HepG2 (cell line): ENCODE measurements around the gene MS4A18. TPM values are rescaled to one million over a fixed set of nuclear protein-coding genes. Genes with fewer than 3 reads are reported as not detected.

Experiments
- ATAC-seq: fragments of 200-7000 bp; cut with Tn5 transposase; 3 replicates; pipeline ENCODE4 v1.9.1; 2020; ENCODE audit warnings: mild to moderate bottlenecking, moderate library complexity
- BruUV-seq: library from RNA; stranded (reverse); fragments of 400-500 nt; replicated peaks from 2 replicates; lab custom pipeline; 2021; lab: Mats Ljungman, UMichigan
- CTCF ChIA-PET: fragments of 300-600 bp; formaldehyde crosslinking; extraction: SDS; loops from one replicate; lab custom pipeline; 2021; ENCODE audit warnings: low total read pairs, inconsistent platforms, low intra/inter-chr PET ratio; lab: Yijun Ruan, JAX
- POLR2A ChIA-PET: fragments of 350-600 bp; sonication (Branson Sonifier 250); formaldehyde crosslinking; loops from one replicate; lab custom pipeline; 2020; ENCODE audit warnings: antibody characterized with exemption, inconsistent platforms; lab: Yijun Ruan, JAX
- DNase-seq: peaks from one replicate; pipeline ENCODE4 v3.0.0-alpha.2; 2015; ENCODE audit warnings: low spot score
- FAIRE-seq: peaks from 3 replicates; lab custom pipeline; 2011; peaks lifted over from hg19 to GRCh38; lab: Jason Lieb, UNC
- H2AFZ ChIP-seq: one replicate; pipeline ENCODE4 v1.6.1; 2011; ENCODE audit warnings: low read length, inconsistent platforms
- H3K27ac ChIP-seq: fragments of 300-600 bp; 3 replicates; pipeline ENCODE4 v1.8.0; 2011; ENCODE audit warnings: mixed run types, mild to moderate bottlenecking, mixed read lengths, low read length, inconsistent platforms; ENCODE audit not compliant: insufficient read depth; ENCODE audit errors: extremely low read length
- H3K27me3 ChIP-seq, 2 experiments: fragments of 200-600 bp in 1 of 2; 2 replicates in 1 of 2; 3 replicates in 1 of 2; pipeline versions ENCODE4 v1.6.0 to v1.8.0; 2011; ENCODE audit warnings: low read length in 2 of 2, mild to moderate bottlenecking in 2 of 2, moderate library complexity in 2 of 2, inconsistent platforms in 1 of 2; ENCODE audit not compliant: insufficient read depth in 2 of 2, control insufficient read depth in 1 of 2
- H3K36me3 ChIP-seq, 2 experiments: fragments of 200-600 bp in 1 of 2; replicated peaks in 1 of 2; 2 replicates in 1 of 2; 3 replicates in 1 of 2; pipeline versions ENCODE4 v1.5.1 to v1.8.0; 2011; ENCODE audit warnings: low read length in 2 of 2, inconsistent platforms in 1 of 2; ENCODE audit not compliant: insufficient read depth in 2 of 2, control insufficient read depth in 1 of 2
- H3K4me1 ChIP-seq: 2 replicates; pipeline ENCODE4 v1.5.1; 2012; ENCODE audit warnings: low read length, inconsistent platforms; ENCODE audit not compliant: insufficient read depth
- H3K4me2 ChIP-seq: 2 replicates; pipeline ENCODE4 v1.6.0; 2011; ENCODE audit warnings: low read depth, low read length, inconsistent platforms
- H3K4me3 ChIP-seq, 3 experiments: fragments of 200-600 bp in 1 of 3; sonication (generic), shearing (Covaris generic) in 1 of 3; replicated peaks in 1 of 3; 2 replicates each; pipeline ENCODE4 v1.5.1; 2011 to 2016; ENCODE audit warnings: low read length in 3 of 3, inconsistent platforms in 2 of 3, low read depth in 2 of 3, mild to moderate bottlenecking in 2 of 3, control low read depth in 1 of 3, mixed read lengths in 1 of 3; ENCODE audit not compliant: insufficient read depth in 1 of 3
- H3K79me2 ChIP-seq: one replicate; pipeline ENCODE4 v1.6.1; 2011; ENCODE audit warnings: low read length, inconsistent platforms; ENCODE audit not compliant: insufficient read depth
- H3K9ac ChIP-seq: 2 replicates; pipeline ENCODE4 v1.6.0; 2011; ENCODE audit warnings: mild to moderate bottlenecking, low read depth, low read length, inconsistent platforms; ENCODE audit not compliant: insufficient read depth
- H3K9me3 ChIP-seq: 2 replicates; pipeline ENCODE4 v1.5.1; 2012; ENCODE audit warnings: mild to moderate bottlenecking, low read length
- H4K20me1 ChIP-seq: 2 replicates; pipeline ENCODE4 v1.6.0; 2011; ENCODE audit warnings: inconsistent platforms, mild to moderate bottlenecking, low read length, moderate library complexity; ENCODE audit not compliant: insufficient read depth
- FOSL2 ChIP-seq: sonication (generic); formaldehyde crosslinking; IDR thresholded peaks from 2 replicates; pipeline ENCODE4 v1.4.0; 2020; ENCODE audit warnings: missing genetic modification reagents
- KLF16 ChIP-seq, 2 experiments: sonication (generic) in 1 of 2; formaldehyde crosslinking in 1 of 2; IDR thresholded peaks; 2 replicates each; pipeline versions ENCODE4 v1.6.1 to v1.8.0; 2016 to 2023; ENCODE audit warnings: missing genetic modification reagents in 2 of 2, missing compliant biosample characterization in 1 of 2
- MED8 ChIP-seq: sonication (generic); formaldehyde crosslinking; IDR thresholded peaks from 2 replicates; pipeline ENCODE4 v1.8.1; 2023; ENCODE audit warnings: mild to moderate bottlenecking, missing genetic modification reagents; ENCODE audit not compliant: insufficient replicate concordance
- MTF2 ChIP-seq: sonication (generic); formaldehyde crosslinking; IDR thresholded peaks from 2 replicates; pipeline ENCODE4 v1.5.0; 2020; ENCODE audit warnings: missing genetic modification reagents, borderline replicate concordance
- SRSF1 ChIP-seq: fragments of 200-400 bp; formaldehyde crosslinking; optimal IDR thresholded peaks from 2 replicates; pipeline ENCODE3; 2017; ENCODE audit warnings: mild to moderate bottlenecking, low read depth, low read length, moderate library complexity
- TSC22D2 ChIP-seq: sonication (generic); formaldehyde crosslinking; IDR thresholded peaks from 2 replicates; pipeline ENCODE4 v1.5.1; 2020; ENCODE audit warnings: missing genetic modification reagents, mild to moderate bottlenecking, borderline replicate concordance
- ZKSCAN1 ChIP-seq: fragments of 150-350 bp; IDR thresholded peaks from 2 replicates; pipeline ENCODE4 v1.6.1; 2014; ENCODE audit warnings: low read length
- WGBS: methylation state at CpG from one replicate; pipeline ENCODE4 v1.1.6; 2017; ENCODE audit warnings: low lambda C conversion rate; 5-methylcytosine and 5-hydroxymethylcytosine counted together
- in situ Hi-C: cut with HindIII; loops from 2 replicates; pipeline ENCODE4 v1.10.0; 2017; ENCODE audit warnings: low pct_unique_long_range_greater_than_20kb; ENCODE audit not compliant: extremely low pct_ligation_motif_present
- intact Hi-C: fragments of 100-400 bp; cut with micrococcal nuclease; formaldehyde crosslinking; loops from one replicate; pipeline ENCODE4 v1.10.0; 2022; ENCODE audit not compliant: unreplicated experiment
- polyA plus RNA-seq, 8 experiments: library from polyadenylated mRNA; depleted of rRNA in 3 of 8; stranded (reverse) in 7 of 8; unstranded in 1 of 8; fragments of >200 nt; fragmentation: Illumina TruSeq in 4 of 8; extraction: Trizol in 4 of 8; gene quantifications; 2 replicates each; pipeline versions ENCODE4 v1.2.1 to v1.2.3, GENCODE V29; 2011 to 2016; ENCODE audit warnings: low read depth in 4 of 8, missing spikeins in 1 of 8, mixed read lengths in 1 of 8; ENCODE audit not compliant: insufficient read depth in 1 of 8
- total RNA-seq, 5 experiments: library from RNA; depleted of rRNA; stranded (reverse); fragments of >200 nt; fragmentation: Illumina TruSeq; extraction: Trizol; gene quantifications; 2 replicates each; pipeline ENCODE4 v1.2.3, GENCODE V29; 2016; ENCODE audit warnings: low read depth in 1 of 5

The MS4A18 gene
- total and polyA plus RNA-seq, 2 of the 13 experiments (the other 11 are each of a cell fraction or from before 2014, with no cell fraction given) = not detected

DNA sequence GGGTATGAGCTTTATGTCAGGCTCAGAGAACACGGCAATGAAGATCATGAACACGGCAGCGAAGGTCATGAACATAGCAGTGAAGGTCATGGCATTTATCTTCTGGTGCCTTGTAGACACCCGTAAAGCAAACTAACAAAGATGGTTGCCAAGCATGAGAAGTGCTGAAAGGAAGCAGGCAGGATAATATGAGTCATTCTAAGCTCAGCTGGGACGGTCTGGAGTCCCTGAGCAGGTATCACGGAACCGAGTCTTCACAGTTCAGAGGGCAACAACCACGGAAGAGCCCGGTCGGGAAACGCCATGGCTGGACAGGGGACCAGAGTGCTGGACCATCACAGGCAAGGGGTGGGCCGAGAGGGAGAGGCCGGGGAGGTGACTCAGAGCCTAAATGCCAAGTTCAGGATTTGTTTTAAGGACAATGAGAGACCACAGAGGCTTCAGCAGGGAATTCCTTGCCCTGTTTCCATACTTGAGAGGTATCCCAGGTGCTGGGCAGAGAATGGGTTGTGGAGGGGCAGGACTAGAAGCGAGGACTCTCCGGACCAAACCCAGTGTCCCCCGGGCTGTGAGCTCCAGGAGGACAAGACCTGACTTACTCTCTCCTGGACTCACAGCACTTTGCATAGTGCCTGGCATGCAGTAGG lies 47.5 kb downstream of the MS4A18 start:
- Histone ChIP-seq H3K9me3 (no peaks in the 10 kb centered on the region), H2AFZ (no peak overlapping the region), H3K4me2 (no peak overlapping the region), H3K79me2 (no peaks in the 10 kb centered on the region), H3K4me3 (no peak overlapping the region), H4K20me1 (no peaks in the 10 kb centered on the region), H3K36me3 (no peaks in the 10 kb centered on the region), H3K9ac (no peak overlapping the region), H3K27ac (no peak overlapping the region), H3K27me3 (peaks cover 0 to 31% of the 10 kb centered on the region in 2 experiments; a peak in 2 of 5 replicates), H3K4me1 (no peaks in the 10 kb centered on the region)
- FAIRE-seq (no peak), ATAC-seq (no peak), DNase-seq (no peak)
- 20% methylated on average over 14 of the region's 16 CpGs for WGBS
- no TSS peak for BruUV-seq
- CTCF ChIA-PET = no interaction called here
- intact Hi-C loops (no loop called here), in situ Hi-C loops (no loop called here)
- POLR2A ChIA-PET = no interaction called here
- no peak for TF ChIP-seq SRSF1
- 0 out of 2 replicates have a peak, but pooled peaks have one; percentile 20 for TF ChIP-seq FOSL2
- TF ChIP-seq MED8 = no peak
- TF ChIP-seq MTF2 (CRISPR knock-in tag) = no peak
- TF ChIP-seq KLF16 (CRISPR knock-in tag; IDR thresholded peaks at IDR 0.05) = no peak

DNA sequence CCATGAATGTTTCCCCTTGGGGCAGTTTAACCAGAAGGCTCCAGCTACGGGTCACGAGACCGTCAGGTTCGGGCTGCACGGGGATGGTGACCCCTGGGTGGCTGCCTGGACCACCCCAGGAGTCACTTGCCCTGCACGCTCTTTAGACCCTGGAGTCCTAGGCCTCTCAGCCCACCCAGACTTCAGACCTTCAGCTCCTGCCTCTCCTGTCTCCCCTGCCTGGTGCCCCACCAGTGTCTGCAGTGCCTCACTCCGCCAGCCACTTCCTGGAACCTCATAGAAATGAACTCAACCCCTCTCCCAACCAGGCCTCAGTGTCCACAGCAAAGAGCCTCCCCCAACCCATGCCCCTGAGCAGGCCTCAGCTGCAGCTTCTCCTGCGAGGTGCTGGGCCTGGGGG lies 48.1 kb downstream of the MS4A18 start:
- TF ChIP-seq TSC22D2 (CRISPR knock-in tag) = no peak
- TF ChIP-seq ZKSCAN1 = no peak
- intact Hi-C loops = no loop called here
- CTCF ChIA-PET = no interaction called here

More for the DNA sequence above, 48.1 kb downstream of the MS4A18 start:
- Histone ChIP-seq H3K4me3 (no peak overlapping the region), H4K20me1 (no peaks in the 10 kb centered on the region), H2AFZ (no peak overlapping the region), H3K9me3 (no peaks in the 10 kb centered on the region), H3K27me3 (peaks cover 0 to 32% of the 10 kb centered on the region in 2 experiments; a peak in 2 of 5 replicates), H3K79me2 (no peaks in the 10 kb centered on the region), H3K9ac (no peak overlapping the region), H3K4me1 (no peaks in the 10 kb centered on the region), H3K4me2 (no peak overlapping the region), H3K27ac (no peak overlapping the region), H3K36me3 (no peaks in the 10 kb centered on the region)
- ATAC-seq (no peak), FAIRE-seq (no peak), DNase-seq (no peak)
- no TSS peak for BruUV-seq
- in situ Hi-C loops = no loop called here
- POLR2A ChIA-PET = no interaction called here
- 61% methylated on average over 6 of the region's 8 CpGs for WGBS
